Activated B cell treated with CpG ODN at 0.5 μM for 24 hours (primary cell): ENCODE results near the gene COMT. TPM values are rescaled to one million over a fixed set of nuclear protein-coding genes. Genes with fewer than 3 reads are reported as not detected.

Experiments
- ATAC-seq: fragments of 200-7000 bp; cut with Tn5 transposase; one replicate; pipeline ENCODE4 v1.10.0; 2021; ENCODE audit warnings: low read depth, mild to moderate bottlenecking, moderate library complexity
- CTCF ChIA-PET: fragments of 350-600 bp; sonication (Branson Sonifier 250); formaldehyde crosslinking; loops from one replicate; lab custom pipeline; 2021; ENCODE audit warnings: antibody characterized with exemption; lab: Charles Lee
- POLR2A ChIA-PET: fragments of 350-600 bp; sonication (Branson Sonifier 250); formaldehyde crosslinking; loops from one replicate; lab custom pipeline; 2021; ENCODE audit warnings: antibody characterized with exemption; lab: Charles Lee
- DNase-seq: peaks from one replicate; pipeline ENCODE4 v3.0.0; 2022
- H3K27ac Mint-ChIP-seq: one replicate; pipeline ENCODE4 v1.8.0; 2020; ENCODE audit warnings: mixed read lengths
- H3K27me3 Mint-ChIP-seq: one replicate; pipeline ENCODE4 v1.8.0; 2021; ENCODE audit warnings: mixed read lengths
- H3K36me3 Mint-ChIP-seq: one replicate; pipeline ENCODE4 v1.8.0; 2021; ENCODE audit warnings: low read depth, mixed read lengths
- H3K4me1 Mint-ChIP-seq: one replicate; pipeline ENCODE4 v1.8.0; 2021; ENCODE audit warnings: mixed read lengths
- H3K4me3 Mint-ChIP-seq: one replicate; pipeline ENCODE4 v1.8.0; 2020; ENCODE audit warnings: mild to moderate bottlenecking, mixed read lengths
- H3K9me3 Mint-ChIP-seq: one replicate; pipeline ENCODE4 v1.8.0; 2020; ENCODE audit warnings: mixed read lengths
- intact Hi-C: fragments of 100-400 bp; cut with micrococcal nuclease; formaldehyde crosslinking; loops from one replicate; pipeline ENCODE4 v1.15.1; 2024
- total RNA-seq: library from RNA; stranded (reverse); gene quantifications from 2 replicates; pipeline ENCODE4 v1.2.3, GENCODE V29; 2022
- TF ChIP-seq, protein P1 (sequence below): fragments of 200-600 bp; IDR thresholded peaks from one replicate; pipeline ENCODE4 v1.8.0; 2022; ENCODE audit warnings: antibody characterized with exemption, mild to moderate bottlenecking

The COMT gene
- total RNA-seq, 1 donor from 2014 or later: 40.6 TPM

DNA sequence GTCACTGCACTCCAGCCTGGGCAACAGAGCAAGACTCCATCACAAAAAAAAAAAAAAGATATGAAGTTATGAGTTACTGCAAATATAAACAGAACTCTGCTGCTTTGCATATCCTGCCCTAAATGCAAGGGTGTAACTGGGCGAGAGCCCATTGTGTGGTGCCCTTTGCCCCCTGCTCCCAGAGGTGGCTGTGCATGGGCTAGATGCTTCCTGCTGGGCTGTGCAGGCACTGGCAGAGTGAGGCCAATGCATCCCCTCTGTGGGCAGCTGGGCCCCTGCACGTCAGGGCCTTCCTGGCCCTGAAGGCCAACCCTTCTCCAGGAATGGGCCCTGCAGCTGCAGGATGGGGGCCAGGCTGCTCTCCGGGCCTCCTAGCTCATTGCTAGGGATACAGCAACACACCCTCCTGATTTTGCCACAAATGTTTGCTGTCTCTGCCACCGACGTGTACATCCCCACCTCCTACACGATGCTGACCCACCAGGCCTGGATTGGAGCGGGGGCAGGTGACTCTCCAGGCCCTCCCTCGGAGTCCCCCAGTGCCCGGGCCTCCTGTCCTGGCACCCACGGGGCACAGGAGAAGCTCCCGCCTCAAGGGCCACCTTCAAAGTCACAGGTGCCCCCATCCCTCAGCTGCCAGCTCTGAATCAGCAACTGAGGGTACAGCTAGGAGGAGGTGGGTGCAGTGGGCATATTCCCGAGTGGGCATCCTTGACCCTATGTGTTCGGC, 40.7 kb upstream of the COMT start:
- TF ChIP-seq, protein P1, sequence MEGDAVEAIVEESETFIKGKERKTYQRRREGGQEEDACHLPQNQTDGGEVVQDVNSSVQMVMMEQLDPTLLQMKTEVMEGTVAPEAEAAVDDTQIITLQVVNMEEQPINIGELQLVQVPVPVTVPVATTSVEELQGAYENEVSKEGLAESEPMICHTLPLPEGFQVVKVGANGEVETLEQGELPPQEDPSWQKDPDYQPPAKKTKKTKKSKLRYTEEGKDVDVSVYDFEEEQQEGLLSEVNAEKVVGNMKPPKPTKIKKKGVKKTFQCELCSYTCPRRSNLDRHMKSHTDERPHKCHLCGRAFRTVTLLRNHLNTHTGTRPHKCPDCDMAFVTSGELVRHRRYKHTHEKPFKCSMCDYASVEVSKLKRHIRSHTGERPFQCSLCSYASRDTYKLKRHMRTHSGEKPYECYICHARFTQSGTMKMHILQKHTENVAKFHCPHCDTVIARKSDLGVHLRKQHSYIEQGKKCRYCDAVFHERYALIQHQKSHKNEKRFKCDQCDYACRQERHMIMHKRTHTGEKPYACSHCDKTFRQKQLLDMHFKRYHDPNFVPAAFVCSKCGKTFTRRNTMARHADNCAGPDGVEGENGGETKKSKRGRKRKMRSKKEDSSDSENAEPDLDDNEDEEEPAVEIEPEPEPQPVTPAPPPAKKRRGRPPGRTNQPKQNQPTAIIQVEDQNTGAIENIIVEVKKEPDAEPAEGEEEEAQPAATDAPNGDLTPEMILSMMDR: no peak
- no peaks in the 10 kb centered on the region for H3K9me3 Mint-ChIP-seq
- peaks cover 15% of the 10 kb centered on the region for H3K36me3 Mint-ChIP-seq
- H3K27me3 Mint-ChIP-seq: no peaks in the 10 kb centered on the region
- intact Hi-C loops: no loop called here
- ChIA-PET POLR2A (no interaction called here), CTCF (interaction anchor here (1.3 kb wide), 1 partner anchor 170 kb away, joined by 3 read pairs; no protein-coding TSS in a partner anchor)
- H3K27ac Mint-ChIP-seq: no peak overlapping the region
- no peak for ATAC-seq
- DNase-seq: no peak
- no peak overlapping the region for H3K4me3 Mint-ChIP-seq
- H3K4me1 Mint-ChIP-seq: no peaks in the 10 kb centered on the region

DNA sequence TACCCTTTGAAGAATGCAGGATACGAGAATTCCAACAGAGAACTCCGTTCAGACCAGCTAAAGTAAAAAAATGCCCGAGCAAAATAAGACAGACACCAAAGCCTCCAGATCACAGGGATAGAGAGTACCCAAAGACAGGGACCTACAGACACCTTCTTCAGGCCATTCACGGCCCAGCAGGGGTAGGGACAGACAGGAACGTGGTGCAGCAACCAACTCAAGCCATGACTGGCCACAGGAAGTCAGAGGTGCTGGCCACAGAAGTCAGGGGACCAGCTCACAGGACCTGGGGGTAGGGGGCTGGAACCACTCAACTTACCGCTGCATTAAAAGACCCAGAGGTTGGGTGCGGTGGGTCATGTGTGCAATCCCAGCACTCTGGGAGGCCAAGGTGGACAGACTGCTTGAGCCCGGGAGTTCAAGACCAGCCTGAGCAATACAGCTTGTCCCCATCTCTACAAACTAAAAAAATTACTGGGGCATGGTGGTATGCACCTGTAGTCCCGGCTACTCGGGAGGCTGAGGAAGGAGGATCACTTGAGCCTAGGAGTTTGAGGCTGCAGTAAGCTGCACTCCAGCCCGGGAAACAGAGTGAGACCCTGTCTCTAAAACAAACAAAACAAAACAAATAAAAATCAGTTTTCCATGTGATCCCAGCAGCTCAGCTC, 39.9 kb upstream of the COMT start:
- ChIA-PET CTCF (no interaction called here), POLR2A (no interaction called here)
- ATAC-seq: no peak
- TF ChIP-seq, protein P1: no peak
- Mint-ChIP-seq H3K4me3 (no peak overlapping the region), H3K4me1 (no peaks in the 10 kb centered on the region), H3K27ac (no peak overlapping the region), H3K36me3 (peaks cover 21% of the 10 kb centered on the region), H3K27me3 (no peaks in the 10 kb centered on the region), H3K9me3 (no peaks in the 10 kb centered on the region)
- intact Hi-C loops: no loop called here
- DNase-seq: no peak

DNA sequence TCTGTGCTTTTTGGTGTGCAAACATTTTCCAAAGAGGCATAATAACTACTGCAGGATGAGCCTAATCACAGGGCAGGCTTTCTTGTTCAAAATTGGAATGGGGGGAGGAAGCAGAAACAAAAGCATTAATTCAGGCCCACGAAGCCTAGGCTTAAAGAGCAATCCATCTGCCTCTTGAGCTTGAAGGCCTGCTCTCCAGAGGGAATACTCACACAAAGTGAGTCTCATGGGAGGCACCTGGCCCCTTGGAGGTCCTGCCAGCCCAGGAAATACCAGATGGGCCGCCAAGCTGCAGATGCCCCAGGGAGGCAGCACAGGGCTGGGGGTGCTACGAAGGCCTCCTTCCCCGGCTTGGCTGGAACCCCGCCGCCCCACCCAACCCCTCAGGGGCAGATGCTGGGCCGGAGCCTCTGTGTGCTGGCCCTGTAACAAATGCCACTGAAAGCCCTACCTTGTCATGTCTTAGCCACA, 39.3 kb upstream of the COMT start:
- POLR2A ChIA-PET: no interaction called here
- DNase-seq (no peak), ATAC-seq (no peak)
- Mint-ChIP-seq H3K36me3 (peaks cover 18% of the 10 kb centered on the region), H3K4me1 (no peaks in the 10 kb centered on the region), H3K4me3 (no peak overlapping the region), H3K27ac (no peak overlapping the region), H3K27me3 (no peaks in the 10 kb centered on the region), H3K9me3 (no peaks in the 10 kb centered on the region)
- intact Hi-C loops: no loop called here
- CTCF ChIA-PET: no interaction called here
- TF ChIP-seq, protein P1: no peak

DNA sequence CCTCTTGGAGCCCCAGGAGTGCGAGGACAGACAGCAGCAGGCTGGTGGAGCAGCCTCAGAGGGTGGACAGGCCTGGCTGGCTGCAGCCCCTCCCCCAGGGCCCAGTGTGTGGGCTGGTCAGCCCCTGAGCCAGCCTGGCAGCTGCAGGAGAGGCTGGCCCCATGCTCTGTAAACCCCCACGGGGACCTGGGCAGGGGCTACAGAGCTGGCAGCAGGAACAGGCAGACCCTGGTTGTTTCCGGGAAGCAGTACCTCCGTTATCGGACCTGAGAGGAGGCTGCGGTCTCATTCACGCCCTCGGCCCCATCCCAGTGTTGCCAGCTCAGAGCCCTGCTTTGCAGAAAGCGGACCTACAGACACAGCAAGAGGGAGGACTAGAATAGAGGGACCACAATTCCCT, 38.5 kb upstream of the COMT start:
- intact Hi-C loops: no loop called here
- Mint-ChIP-seq H3K27ac (no peak overlapping the region), H3K4me3 (no peak overlapping the region), H3K27me3 (no peaks in the 10 kb centered on the region), H3K36me3 (peaks cover 16% of the 10 kb centered on the region), H3K4me1 (no peaks in the 10 kb centered on the region), H3K9me3 (no peaks in the 10 kb centered on the region)
- TF ChIP-seq, protein P1: no peak
- no peak for ATAC-seq
- no peak for DNase-seq
- ChIA-PET POLR2A (no interaction called here), CTCF (no interaction called here)

DNA sequence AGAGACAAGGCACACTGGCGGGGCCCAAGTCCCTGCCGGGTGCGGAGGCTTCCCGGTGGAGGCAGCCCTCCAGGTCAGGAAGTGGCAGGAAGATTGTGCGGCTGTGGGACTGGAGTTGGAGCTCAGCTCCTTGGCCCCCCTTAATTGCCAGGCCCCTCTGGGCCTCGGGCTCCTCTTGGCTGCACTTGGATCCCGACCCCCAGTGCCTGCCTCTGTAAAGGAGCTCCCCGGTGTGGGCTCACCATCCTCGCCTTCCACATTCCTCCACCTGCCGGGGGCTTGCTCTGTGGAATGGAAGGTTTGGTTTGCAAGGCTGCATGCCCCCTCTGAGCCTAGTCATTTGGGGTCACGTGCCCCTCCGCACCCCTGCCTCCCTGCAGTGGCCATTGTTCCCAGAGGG, 38.1 kb upstream of the COMT start:
- TF ChIP-seq, protein P1: no peak
- Mint-ChIP-seq H3K27ac (no peak overlapping the region), H3K4me3 (no peak overlapping the region), H3K36me3 (peaks cover 18% of the 10 kb centered on the region), H3K27me3 (no peaks in the 10 kb centered on the region), H3K9me3 (no peaks in the 10 kb centered on the region), H3K4me1 (no peaks in the 10 kb centered on the region)
- ChIA-PET CTCF (no interaction called here), POLR2A (no interaction called here)
- intact Hi-C loops: no loop called here
- ATAC-seq (no peak), DNase-seq (no peak)
